HG03565 (cell line): ENCODE results near the gene TTC7B.

Experiments
- ATAC-seq: cut with Tn5 transposase; IDR thresholded peaks from one replicate; pipeline ENCODE4 v1.9.1; 2021; ENCODE audit warnings: mild to moderate bottlenecking, moderate library complexity; ENCODE audit not compliant: unreplicated experiment

Gene TTC7B

DNA sequence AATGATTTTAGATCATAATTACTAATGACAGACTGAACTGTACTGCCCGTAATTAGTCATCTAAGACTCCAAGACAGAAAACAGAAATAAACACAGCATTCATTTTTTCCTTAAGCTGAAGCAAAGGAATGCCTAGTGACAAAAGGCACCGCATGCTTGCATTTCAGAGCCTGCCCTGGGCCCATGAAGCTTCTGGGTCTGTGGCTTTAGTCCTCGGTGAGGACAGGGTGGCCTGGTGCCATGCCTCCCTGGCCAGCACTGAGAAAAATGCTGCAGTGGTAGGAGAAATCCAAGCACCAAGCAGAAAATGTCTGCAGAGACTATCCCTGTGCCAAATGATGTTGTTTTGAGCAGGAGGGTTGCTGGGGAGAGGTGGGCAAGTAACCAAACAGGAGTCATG, 247.8 kb downstream of the TTC7B start:
- no peak for ATAC-seq

DNA sequence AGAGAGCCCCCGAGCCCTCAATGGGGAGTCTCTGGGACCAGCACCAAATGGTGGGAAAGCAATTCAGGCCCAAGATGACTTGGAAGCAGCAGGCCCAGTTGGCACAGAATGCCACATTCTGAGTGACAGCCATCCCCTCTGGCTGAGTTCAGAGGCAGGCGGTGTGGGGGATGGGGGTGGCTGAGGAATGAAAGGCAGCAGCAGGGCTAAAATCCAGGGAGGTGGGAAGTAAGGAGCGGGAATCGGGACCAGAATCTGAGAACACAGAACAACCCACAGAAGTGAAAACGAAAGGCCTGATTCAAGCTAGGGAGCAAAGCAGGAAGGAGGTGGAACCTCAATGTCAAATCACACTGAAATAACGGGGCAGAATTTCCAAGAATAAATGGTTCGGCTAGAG, 248.2 kb downstream of the TTC7B start:
- no peak for ATAC-seq

DNA sequence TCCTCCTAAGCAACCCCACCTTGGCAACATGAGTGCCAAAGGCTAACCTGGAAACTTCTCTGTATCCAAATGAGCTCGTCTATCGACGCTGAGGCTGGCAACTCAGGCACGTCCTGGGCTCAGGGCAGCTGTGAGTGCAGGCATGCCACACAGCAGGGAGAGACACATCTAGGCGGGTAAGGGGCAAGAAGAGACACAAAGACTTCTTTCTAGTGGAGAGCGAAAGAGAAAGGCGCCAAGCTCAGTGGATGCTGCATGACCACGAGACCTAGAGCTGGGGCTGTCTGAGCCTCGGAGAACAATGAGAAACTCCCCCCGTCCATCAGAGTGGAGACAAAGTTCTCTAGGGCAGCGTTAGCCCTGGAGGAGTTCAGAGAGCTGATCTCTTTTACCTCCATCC, 249.0 kb downstream of the TTC7B start:
- ATAC-seq: no peak

DNA sequence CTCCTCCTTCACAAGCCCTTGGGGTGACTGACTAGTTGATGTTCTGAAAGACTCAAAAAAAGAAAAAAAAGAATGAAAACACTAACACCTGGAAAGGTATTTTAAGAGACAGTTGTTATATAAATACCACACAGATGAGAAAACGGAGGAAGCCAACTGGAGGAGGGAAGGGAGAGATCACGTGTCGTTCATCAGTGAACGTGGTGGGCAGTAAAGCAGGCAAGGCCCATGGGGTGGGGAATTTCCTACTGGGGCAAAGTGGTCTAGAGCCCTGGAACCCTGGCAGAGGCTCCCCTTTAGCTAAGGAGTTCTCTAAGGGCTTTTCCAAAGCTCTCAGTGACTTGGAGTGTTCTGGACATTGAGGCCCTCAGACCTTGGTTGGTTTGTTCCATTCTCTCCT, 249.7 kb downstream of the TTC7B start:
- ATAC-seq: no peak

DNA sequence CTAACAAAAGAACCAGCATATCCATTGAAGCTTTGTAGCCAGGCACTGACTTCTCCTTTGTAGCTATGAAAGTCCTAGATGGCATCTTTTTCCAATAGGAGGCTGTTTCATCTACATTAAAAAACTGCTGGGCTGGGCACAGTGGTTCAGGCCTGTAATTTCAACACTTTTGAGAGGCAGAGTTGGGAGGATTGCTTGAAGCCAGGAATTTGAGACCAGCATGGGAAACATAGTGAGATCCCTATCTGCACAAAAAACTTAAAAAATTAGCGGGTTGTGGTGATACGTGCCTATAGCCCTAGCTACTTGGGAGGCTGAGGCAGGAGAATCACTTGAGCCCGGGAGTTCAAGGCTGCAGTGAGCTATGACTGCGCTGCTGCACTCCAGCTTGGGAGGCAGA, 251.7 kb downstream of the TTC7B start:
- no peak for ATAC-seq

DNA sequence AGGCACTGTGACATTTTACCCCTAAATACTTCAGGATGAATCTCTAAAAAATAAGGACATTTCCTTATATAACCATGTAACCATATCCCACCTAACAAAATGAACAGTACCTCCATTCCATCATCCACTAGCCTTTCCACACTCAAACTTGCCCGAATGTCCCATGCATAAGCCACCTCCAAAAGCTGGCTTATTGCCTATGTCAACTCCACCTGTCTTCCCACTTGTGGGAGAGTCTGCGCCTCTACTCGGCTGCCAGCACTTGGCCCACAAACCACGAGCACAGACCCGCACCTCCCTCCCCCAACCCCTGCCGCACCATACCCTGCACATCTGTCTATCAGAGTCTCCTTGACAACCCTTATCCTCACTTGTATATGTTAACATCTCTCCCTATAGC, 253.6 kb downstream of the TTC7B start:
- ATAC-seq: no peak

DNA sequence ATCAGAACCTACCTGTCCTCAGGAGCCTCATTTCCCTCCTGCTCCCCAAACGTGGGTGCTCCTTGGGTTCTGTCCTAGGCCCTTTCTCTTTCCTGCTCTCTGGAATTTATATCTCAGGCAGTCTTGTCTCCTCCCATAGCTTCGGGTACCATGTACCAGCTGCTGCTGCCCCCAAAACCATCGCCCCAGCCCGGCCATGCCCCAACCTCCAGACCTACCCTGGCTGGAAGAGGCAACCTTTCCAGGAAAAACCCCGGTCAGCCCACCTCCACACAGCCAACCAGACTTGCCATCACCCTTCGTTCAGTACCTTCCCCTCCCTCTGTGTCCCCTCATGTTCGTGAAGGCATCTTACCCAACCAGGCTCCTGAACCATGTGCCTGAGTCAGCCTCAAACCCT, 254.3 kb downstream of the TTC7B start:
- no peak for ATAC-seq

DNA sequence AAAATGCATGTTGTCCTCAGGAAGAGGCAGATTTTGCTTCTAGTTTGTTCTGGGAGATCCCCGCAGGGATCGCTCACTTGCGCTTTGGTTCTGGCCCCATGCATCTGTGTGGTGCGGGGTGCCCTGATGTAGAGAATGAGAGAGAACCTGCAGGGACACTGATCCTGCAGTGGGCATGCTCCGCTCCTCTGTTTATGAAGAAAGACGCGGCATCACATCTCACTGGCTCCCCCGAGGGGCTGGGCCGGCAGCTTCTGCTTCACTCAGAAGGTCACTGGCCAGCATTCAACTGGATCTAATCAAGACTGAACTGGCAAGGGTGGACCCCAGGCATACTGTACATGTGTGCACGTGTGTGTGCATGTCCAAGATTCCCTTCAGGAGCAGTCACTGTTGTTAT, 255.2 kb downstream of the TTC7B start:
- no peak for ATAC-seq

DNA sequence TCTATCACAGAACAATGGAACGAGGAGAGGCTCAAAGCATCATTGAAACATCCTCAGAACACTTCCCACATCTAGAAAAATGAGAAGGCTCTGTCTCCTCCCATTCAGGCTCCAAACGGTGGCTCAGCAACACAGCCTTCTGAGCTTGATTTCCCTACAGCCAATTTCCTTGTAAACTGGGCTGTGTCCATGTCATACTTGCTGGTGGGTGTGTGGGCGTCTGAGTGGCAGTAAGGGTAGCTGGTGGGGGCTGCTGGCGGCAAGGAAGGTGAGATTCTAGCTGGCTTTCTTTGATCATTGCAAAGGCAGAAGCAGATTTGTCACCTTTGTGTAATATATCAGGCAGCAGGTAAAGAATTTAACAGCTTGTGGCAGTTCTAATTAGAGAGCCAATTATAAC, 255.7 kb downstream of the TTC7B start:
- no peak for ATAC-seq

DNA sequence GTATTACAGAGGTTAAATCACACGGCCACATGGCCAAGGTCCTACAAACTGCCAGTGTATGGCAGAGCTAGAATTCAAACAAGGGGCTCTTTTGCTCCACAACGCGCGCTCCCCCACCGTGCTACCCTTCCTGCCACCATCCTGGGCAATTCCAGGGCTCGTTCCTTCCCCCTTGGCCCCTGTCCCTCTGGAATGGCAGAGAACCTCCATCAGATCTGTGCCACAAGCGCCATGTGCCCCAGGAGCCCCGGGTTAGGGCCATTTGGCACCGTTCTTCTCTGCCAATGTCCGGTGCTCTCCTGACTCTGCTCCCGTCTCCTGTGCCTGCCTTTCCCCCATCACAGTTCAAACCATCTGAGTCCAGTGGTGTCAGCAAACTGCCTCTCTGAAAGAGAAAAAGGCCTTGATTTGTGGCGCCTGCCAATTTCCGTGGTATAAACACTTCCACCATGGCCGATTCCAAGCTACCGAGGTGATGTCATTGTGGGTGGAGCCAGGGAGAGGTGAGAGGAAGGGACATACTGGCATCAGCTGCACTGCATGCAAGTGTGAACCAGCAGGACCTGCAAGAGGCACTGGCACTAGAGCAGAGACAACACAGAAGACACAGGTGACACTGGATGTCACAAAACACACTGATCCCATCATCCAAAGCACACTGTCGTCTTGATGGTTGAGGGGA, 256.3 kb downstream of the TTC7B start:
- ATAC-seq: no peak

DNA sequence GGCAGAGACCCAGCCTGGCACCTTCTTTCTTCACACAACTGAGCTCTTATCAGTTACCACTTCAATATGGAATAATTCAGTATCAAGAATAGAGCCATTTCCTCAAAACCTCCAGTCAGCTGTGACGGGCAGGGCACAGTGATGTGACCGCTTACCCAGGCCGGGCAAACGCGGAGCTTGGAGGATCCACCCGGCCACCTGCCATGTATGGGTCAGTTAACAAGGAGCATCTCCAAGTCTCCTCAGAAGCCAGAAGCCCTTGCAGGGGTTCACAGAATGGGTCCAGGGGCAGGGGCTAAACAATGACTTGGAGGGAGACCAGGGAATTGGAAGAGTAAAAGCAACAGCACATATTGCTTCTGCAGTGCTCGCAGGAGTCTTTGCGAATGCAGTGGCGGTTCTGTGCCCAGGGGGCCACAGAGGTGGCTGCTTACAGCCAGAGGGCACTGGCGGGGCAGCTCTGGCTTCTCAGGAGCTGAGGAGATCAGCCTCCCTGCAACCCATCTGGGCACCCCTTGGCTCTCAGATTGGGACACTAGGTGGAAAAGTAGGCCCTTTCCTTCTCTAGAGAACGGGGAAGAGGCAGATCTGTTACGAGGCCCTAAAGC, 257.1 kb downstream of the TTC7B start:
- ATAC-seq: no peak

DNA sequence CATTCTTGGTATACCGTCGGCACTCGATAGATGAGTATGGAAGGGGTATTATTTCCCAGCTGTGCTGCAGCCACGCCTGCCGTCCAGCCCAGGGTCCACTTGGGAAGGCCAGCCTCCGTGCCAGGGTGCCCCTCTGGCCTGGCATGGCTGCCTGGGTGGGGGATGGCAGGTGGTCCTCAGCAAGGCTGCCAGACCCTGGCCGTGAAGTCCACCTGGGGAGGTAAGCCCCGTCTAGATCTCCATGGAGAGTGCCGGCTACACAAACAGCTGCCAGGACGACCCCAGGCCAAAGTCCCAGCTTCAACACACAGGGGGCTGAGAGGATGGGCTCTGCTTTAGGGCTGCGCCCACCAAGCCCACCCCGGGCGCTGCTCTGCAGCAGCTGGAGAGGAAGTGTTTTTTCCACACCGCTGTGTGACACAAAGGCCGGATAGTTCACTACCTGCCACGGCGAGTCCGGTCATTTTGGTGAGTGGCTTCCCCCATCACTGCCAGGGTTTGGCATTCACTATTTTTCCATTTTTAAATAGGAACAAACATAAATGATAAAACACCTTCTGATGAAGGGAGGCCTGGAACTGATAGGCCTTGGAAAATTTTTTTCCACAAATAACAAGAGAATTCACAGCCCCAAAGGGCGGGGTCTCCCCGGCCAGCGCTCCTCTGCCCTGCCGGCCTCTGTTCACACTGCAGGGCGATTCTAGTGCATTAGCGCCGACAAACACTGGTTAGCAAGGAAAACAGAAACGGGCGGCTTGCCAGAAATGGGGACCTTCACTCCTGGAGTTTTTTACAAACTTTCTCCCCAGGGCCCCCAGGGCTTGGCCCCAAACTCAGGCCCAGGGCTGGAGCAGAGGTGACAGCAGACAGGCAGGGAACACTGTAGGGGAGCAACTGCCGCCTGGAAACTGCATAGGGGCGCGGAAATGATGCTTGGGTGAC, 257.9 kb downstream of the TTC7B start:
- no peak for ATAC-seq

DNA sequence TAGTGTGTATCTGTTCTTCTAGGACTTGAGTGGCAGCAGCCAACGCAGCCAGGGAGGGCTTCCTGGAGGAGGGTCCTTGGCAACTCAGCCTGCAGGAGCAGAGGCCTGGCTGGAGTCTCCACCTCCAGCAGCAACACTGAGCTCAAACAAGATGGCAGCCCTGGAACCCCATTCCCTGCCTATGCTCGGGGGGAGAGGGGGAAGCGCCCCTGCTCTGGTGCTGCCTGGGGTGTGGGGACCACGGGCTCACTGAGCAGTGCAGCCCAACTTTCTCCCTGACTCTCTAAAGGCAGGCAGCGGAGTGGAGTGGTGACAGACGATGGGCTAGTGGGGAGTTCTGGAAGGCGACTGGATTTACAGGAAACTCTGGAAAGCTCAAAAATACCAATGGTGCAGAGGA, 258.7 kb downstream of the TTC7B start:
- ATAC-seq: no peak

DNA sequence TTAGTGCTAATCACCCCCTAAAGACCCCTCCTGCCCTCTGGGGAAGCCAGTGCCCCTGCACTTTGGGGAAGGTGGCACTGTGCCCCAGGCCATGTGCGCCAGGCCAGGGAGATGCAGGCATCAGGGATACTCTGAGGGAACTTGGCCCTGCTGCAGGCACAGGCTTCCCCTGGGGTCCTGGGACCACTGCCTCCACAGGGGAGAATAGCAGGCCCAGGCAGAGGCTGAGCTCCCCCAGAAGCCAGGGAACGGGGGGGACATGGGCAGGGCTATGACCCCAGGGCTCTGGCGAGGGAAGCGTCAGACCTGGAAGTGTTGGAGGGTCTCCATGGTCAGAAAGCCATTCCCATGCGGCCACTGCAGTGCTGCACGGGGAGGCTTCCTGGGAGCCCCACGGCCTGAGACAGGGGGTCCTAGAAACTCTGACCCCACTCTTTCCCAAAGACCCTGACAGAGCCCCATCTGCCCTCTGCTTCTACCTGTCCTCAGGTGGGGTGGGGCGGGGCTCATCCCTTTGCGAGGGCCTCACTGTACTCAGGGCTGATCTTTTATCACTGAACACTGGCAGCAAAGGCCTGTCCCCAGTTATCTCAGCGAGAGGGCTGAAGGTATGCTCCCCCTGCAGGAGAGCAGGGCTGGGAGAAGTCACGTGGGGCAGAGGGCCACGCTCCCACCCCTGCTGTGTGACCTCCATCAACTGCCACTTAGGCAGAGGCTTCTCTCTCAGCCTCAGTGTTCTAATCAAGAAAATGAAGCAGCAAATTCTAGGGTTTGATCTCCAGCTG, 259.4 kb downstream of the TTC7B start:
- no peak for ATAC-seq

DNA sequence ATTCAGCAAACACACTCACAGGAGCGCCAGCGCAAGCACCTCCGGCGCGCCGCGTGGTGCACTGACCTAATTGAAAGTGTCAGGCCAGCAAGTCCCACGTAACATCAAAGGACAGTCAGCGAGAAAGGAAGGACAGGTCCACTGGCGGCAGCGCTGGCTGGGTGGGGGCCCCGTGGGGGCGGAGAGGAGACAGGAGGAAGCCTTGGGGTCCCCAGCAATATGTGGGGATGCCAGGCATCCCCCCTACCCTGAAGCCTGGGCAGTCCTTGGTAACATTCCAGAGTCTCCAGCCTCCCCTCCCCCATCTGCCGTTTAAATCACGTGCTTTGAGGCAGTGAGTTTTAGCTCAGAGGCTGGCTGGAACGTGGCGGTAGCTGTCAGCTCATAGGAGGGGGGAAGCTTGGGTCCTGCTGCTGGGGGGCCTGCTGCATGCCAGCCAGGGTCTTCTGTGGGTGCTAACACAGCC, 260.2 kb downstream of the TTC7B start:
- ATAC-seq: no peak

DNA sequence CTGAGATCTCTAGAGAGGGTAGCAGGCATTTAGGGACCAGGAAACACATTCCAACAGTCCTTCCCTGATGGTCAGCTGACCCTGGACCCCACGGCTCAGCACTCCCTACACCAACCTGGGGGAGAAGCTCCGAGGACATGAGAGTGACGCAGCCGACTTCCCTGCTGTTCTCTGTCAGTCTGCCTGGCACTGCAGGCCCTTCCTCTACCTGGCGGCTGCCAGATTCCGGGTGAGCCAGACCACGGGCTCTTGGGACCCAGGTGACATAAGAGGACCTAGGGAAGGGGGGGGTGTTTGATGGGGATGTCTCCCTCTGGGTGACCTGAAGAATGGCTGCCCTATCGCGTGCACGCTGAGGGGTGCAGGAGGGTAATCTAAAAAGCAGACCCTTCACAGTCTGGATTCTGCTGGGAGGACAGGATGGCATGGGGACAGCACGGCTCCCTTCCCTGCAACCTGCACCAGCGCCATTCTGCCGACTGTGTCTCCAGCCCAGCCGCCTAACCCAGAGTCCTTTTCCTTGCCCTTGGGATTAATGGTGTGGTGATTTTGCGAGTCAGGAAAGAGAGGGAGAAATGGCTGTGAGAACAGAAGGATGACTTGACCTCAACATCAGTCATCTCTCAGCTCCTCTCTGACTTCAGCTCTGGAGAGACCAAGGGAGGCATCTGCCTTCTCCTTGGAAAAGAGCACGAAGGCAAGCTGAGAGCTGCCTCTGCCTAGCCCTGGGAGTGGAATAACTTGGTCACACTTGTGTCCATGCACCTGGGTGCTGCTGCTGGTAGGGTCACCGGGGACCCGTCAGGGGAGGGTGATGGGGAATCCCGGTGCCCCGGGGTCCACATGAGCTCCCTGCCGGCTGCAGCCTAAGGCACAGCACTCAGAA, 260.9 kb downstream of the TTC7B start:
- ATAC-seq: no peak

DNA sequence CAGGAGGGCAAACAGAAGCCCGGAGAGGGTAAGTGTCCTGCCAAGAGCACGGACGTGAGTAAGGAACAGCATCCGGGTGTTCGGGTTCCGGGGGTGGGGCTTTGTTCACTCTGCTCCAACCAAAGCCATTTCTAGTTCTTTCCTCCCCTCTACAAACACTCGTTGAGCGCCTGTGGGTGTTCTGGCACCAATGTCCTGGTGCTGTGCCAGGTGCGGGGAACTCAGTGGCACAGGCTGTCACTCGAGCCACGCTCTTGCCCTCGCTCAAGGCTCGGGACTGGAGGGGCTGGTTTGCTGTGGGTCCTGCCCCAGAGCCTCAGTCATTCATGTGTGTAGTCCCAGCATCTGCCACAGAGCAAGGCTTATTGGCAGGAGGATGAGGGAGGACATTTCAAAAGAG, 261.9 kb downstream of the TTC7B start:
- ATAC-seq: no peak

DNA sequence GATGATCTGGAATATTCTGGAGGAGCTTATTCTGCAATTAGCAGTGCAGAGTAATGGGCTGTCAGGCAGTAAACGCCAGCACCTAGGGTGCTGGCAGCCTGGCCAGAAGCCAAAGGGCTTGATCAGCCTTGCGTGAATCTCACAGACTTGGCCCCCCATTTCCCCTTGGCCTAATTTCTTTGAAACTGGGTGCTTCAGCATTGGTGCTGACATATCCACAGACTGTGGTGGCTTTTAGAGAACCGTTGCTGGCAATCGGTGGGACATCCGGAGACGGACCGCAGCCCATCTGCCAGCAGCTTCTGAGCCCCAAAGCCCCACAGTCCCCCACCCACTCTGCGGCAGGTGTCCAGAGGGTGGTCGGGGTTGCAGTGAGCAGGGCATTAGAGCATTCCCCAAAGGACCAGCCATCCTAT, 262.3 kb downstream of the TTC7B start:
- no peak for ATAC-seq

DNA sequence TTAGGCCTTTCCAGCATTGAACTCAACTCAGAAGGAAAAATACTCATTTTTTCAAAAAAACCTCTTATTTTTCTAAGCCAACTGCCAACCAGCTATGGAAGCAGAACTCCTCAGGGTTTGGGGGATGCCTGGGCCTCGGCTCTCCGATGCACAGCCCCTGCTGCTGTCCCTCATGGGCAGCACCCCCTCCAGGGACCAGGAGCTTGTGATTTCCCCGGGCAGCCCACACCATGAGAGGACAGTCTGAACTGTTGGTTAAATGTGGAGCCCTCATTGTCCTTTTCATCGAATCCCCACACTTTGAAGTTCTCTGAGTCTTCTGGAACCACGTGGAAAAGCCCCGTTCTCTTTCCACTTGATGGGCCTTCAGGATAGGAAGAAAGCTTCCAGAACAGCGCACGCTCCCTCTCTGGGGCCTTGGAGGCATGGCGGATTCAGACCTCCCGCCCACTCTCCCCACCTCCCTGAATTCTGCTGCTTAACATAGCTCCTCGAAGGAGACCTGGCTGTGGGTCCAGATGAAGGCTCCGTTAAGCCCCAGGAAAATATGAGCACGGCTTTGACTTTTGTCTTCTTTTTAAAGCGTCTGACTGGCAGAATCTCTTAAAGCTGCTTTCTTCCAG, 262.8 kb downstream of the TTC7B start:
- no peak for ATAC-seq
